HEK293 (cell line): ENCODE measurements around the gene METRNL.
A peak's percentile ranks its signal among the peaks of the same experiment; 100 is the strongest.

ENCODE experiments used
- KLF1 ChIP-seq: fragments of 450-650 bp; formaldehyde crosslinking; IDR thresholded peaks from 2 replicates; pipeline ENCODE4 v1.5.1; 2016; ENCODE audit warnings: missing biosample characterization, missing genetic modification characterization
- MYNN ChIP-seq: fragments of 450-650 bp; formaldehyde crosslinking; IDR thresholded peaks from 2 replicates; pipeline ENCODE4 v1.5.1; 2016; ENCODE audit warnings: missing biosample characterization, missing genetic modification characterization, borderline replicate concordance
- OVOL3 ChIP-seq: fragments of 450-650 bp; formaldehyde crosslinking; IDR thresholded peaks from 2 replicates; pipeline ENCODE4 v1.5.1; 2016; ENCODE audit warnings: missing biosample characterization, missing genetic modification characterization
- RBAK ChIP-seq: fragments of 450-650 bp; formaldehyde crosslinking; IDR thresholded peaks from 2 replicates; pipeline ENCODE4 v1.5.1; 2016; ENCODE audit warnings: missing biosample characterization, missing genetic modification characterization
- SP3 ChIP-seq: fragments of 450-650 bp; formaldehyde crosslinking; IDR thresholded peaks from 2 replicates; pipeline ENCODE4 v1.5.1; 2016; ENCODE audit warnings: missing biosample characterization, missing genetic modification characterization
- YY1 ChIP-seq: fragments of 450-650 bp; formaldehyde crosslinking; IDR thresholded peaks from 2 replicates; pipeline ENCODE4 v1.5.1; 2018; ENCODE audit warnings: missing biosample characterization, missing genetic modification characterization
- ZBTB8A ChIP-seq: fragments of 450-650 bp; formaldehyde crosslinking; IDR thresholded peaks from 2 replicates; pipeline ENCODE4 v1.5.1; 2016; ENCODE audit warnings: missing biosample characterization, missing genetic modification characterization
- ZNF174 ChIP-seq: fragments of 450-650 bp; formaldehyde crosslinking; IDR thresholded peaks from 2 replicates; pipeline ENCODE4 v1.5.0; 2017; ENCODE audit warnings: missing biosample characterization, mild to moderate bottlenecking, missing genetic modification characterization
- ZNF175 ChIP-seq: fragments of 450-650 bp; formaldehyde crosslinking; IDR thresholded peaks from 2 replicates; pipeline ENCODE4 v1.5.1; 2016; ENCODE audit warnings: missing biosample characterization, missing genetic modification characterization
- ZNF184 ChIP-seq: fragments of 450-650 bp; IDR thresholded peaks from 2 replicates; pipeline ENCODE4 v1.5.1; 2018; ENCODE audit warnings: missing biosample characterization, mild to moderate bottlenecking, missing genetic modification characterization
- ZNF221 ChIP-seq: fragments of 450-650 bp; formaldehyde crosslinking; IDR thresholded peaks from 2 replicates; pipeline ENCODE4 v1.5.1; 2017; ENCODE audit warnings: missing biosample characterization, missing genetic modification characterization, borderline replicate concordance
- ZNF274 ChIP-seq, 2 experiments: fragments of 200-500 bp in 1 of 2; fragments of 450-650 bp in 1 of 2; sonication (Bioruptor generic) in 1 of 2; formaldehyde crosslinking in 1 of 2; IDR thresholded peaks; 2 replicates each; pipeline versions ENCODE4 v1.5.1 to v1.6.1; 2014 to 2016; ENCODE audit warnings: borderline replicate concordance in 1 of 2, inconsistent platforms in 1 of 2, low read length in 1 of 2, missing biosample characterization in 1 of 2, missing genetic modification characterization in 1 of 2
- ZNF660 ChIP-seq: fragments of 450-650 bp; IDR thresholded peaks from 2 replicates; pipeline ENCODE4 v1.5.1; 2018; ENCODE audit warnings: missing biosample characterization, mild to moderate bottlenecking, missing genetic modification characterization
- ZNF777 ChIP-seq: fragments of 450-650 bp; formaldehyde crosslinking; IDR thresholded peaks from 2 replicates; pipeline ENCODE4 v1.5.1; 2017; ENCODE audit warnings: missing biosample characterization, missing genetic modification characterization, borderline replicate concordance
- TF ChIP-seq, protein P1 (sequence below): fragments of 450-650 bp; formaldehyde crosslinking; IDR thresholded peaks from 2 replicates; pipeline ENCODE4 v1.5.0; 2017; ENCODE audit warnings: missing biosample characterization, missing genetic modification characterization, borderline replicate concordance
- TF ChIP-seq, protein P2 (sequence below): fragments of 450-650 bp; formaldehyde crosslinking; IDR thresholded peaks from 2 replicates; pipeline ENCODE4 v1.5.1; 2016; ENCODE audit warnings: missing biosample characterization, missing genetic modification characterization
- TF ChIP-seq, protein P3 (sequence below): fragments of 450-650 bp; formaldehyde crosslinking; IDR thresholded peaks from 2 replicates; pipeline ENCODE4 v1.5.1; 2017; ENCODE audit warnings: missing biosample characterization, missing genetic modification characterization
- TF ChIP-seq, protein P4 (sequence below): fragments of 450-650 bp; formaldehyde crosslinking; IDR thresholded peaks from 2 replicates; pipeline ENCODE4 v1.5.1; 2017; ENCODE audit warnings: missing biosample characterization, missing genetic modification characterization
- TF ChIP-seq, protein P5 (sequence below): fragments of 450-650 bp; formaldehyde crosslinking; IDR thresholded peaks from 2 replicates; pipeline ENCODE4 v1.5.1; 2016; ENCODE audit warnings: missing biosample characterization, missing genetic modification characterization
- TF ChIP-seq, protein P6 (sequence below): fragments of 450-650 bp; formaldehyde crosslinking; IDR thresholded peaks from 2 replicates; pipeline ENCODE4 v1.5.1; 2016; ENCODE audit warnings: missing biosample characterization, missing genetic modification characterization
- TF ChIP-seq, protein P7 (sequence below): fragments of 450-650 bp; formaldehyde crosslinking; IDR thresholded peaks from 2 replicates; pipeline ENCODE4 v1.5.1; 2016; ENCODE audit warnings: missing biosample characterization, missing genetic modification characterization

METRNL gene

DNA sequence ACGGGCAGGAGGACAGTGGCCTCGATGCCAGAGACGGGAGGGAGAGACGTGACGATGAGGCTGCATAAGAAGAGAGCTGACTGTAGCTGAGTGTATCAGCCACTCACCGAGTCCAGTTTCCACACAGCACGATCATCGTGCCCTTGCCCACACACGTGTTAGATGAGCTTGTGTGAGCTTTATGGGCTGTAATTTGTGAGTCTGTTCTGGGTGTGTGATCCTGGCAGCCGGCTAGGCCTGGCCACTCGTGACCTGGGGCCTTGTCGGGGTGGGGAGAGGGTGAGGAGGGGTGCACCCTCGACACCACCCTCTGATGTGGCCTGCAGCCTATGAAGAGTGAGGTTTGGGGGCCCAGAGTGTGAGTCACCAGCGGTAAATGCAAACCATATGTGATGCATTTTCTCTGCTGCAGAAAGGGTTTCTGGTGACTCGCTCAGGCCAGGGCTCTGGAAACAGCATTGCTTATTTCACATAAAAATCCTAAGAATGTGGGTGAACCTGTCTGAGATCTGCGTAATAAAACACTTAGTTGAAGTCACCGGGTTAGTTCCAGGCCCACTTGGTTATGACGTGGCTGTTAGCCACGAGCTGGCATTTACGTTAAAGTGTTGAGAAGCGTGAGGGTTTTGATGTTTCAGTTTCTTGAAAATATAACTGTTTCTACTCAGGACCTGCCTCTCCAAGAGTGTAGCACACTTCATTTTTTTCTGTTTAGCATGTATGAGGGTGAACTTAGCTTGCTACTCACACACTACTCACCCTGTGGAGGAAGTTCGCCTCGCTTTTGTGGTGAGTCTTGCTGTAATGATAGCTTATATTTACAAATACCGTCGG, 4.2 kb downstream of the METRNL start (continued):
- TF ChIP-seq ZNF175 (tag by site-specific recombination) = no peak
- TF ChIP-seq, protein P1, sequence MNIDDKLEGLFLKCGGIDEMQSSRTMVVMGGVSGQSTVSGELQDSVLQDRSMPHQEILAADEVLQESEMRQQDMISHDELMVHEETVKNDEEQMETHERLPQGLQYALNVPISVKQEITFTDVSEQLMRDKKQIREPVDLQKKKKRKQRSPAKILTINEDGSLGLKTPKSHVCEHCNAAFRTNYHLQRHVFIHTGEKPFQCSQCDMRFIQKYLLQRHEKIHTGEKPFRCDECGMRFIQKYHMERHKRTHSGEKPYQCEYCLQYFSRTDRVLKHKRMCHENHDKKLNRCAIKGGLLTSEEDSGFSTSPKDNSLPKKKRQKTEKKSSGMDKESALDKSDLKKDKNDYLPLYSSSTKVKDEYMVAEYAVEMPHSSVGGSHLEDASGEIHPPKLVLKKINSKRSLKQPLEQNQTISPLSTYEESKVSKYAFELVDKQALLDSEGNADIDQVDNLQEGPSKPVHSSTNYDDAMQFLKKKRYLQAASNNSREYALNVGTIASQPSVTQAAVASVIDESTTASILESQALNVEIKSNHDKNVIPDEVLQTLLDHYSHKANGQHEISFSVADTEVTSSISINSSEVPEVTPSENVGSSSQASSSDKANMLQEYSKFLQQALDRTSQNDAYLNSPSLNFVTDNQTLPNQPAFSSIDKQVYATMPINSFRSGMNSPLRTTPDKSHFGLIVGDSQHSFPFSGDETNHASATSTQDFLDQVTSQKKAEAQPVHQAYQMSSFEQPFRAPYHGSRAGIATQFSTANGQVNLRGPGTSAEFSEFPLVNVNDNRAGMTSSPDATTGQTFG (tag by site-specific recombination) = no peak
- TF ChIP-seq ZNF184 = peak; percentile 64; the same call in 1 of the 2 replicates
- TF ChIP-seq MYNN (tag by site-specific recombination) = no peak
- TF ChIP-seq ZNF274 (IDR thresholded peaks at IDR 0.05; ENCODE audit: low read length) = no peak
- no peak for TF ChIP-seq ZNF274 (tag by site-specific recombination; IDR thresholded peaks at IDR 0.05; ENCODE audit: borderline replicate concordance)
- TF ChIP-seq, protein P2, sequence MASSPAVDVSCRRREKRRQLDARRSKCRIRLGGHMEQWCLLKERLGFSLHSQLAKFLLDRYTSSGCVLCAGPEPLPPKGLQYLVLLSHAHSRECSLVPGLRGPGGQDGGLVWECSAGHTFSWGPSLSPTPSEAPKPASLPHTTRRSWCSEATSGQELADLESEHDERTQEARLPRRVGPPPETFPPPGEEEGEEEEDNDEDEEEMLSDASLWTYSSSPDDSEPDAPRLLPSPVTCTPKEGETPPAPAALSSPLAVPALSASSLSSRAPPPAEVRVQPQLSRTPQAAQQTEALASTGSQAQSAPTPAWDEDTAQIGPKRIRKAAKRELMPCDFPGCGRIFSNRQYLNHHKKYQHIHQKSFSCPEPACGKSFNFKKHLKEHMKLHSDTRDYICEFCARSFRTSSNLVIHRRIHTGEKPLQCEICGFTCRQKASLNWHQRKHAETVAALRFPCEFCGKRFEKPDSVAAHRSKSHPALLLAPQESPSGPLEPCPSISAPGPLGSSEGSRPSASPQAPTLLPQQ (tag by site-specific recombination) = 0 out of 2 replicates have a peak, but pooled peaks have one; percentile 32
- no peak for TF ChIP-seq SP3 (tag by site-specific recombination)
- TF ChIP-seq OVOL3 (tag by site-specific recombination) = no peak
- TF ChIP-seq, protein P3, sequence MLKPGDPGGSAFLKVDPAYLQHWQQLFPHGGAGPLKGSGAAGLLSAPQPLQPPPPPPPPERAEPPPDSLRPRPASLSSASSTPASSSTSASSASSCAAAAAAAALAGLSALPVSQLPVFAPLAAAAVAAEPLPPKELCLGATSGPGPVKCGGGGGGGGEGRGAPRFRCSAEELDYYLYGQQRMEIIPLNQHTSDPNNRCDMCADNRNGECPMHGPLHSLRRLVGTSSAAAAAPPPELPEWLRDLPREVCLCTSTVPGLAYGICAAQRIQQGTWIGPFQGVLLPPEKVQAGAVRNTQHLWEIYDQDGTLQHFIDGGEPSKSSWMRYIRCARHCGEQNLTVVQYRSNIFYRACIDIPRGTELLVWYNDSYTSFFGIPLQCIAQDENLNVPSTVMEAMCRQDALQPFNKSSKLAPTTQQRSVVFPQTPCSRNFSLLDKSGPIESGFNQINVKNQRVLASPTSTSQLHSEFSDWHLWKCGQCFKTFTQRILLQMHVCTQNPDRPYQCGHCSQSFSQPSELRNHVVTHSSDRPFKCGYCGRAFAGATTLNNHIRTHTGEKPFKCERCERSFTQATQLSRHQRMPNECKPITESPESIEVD (tag by site-specific recombination) = no peak
- TF ChIP-seq, protein P4, sequence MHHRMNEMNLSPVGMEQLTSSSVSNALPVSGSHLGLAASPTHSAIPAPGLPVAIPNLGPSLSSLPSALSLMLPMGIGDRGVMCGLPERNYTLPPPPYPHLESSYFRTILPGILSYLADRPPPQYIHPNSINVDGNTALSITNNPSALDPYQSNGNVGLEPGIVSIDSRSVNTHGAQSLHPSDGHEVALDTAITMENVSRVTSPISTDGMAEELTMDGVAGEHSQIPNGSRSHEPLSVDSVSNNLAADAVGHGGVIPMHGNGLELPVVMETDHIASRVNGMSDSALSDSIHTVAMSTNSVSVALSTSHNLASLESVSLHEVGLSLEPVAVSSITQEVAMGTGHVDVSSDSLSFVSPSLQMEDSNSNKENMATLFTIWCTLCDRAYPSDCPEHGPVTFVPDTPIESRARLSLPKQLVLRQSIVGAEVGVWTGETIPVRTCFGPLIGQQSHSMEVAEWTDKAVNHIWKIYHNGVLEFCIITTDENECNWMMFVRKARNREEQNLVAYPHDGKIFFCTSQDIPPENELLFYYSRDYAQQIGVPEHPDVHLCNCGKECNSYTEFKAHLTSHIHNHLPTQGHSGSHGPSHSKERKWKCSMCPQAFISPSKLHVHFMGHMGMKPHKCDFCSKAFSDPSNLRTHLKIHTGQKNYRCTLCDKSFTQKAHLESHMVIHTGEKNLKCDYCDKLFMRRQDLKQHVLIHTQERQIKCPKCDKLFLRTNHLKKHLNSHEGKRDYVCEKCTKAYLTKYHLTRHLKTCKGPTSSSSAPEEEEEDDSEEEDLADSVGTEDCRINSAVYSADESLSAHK (tag by site-specific recombination) = peak; percentile 75
- peak; percentile 99 for TF ChIP-seq KLF1 (tag by site-specific recombination)
- TF ChIP-seq, protein P5, sequence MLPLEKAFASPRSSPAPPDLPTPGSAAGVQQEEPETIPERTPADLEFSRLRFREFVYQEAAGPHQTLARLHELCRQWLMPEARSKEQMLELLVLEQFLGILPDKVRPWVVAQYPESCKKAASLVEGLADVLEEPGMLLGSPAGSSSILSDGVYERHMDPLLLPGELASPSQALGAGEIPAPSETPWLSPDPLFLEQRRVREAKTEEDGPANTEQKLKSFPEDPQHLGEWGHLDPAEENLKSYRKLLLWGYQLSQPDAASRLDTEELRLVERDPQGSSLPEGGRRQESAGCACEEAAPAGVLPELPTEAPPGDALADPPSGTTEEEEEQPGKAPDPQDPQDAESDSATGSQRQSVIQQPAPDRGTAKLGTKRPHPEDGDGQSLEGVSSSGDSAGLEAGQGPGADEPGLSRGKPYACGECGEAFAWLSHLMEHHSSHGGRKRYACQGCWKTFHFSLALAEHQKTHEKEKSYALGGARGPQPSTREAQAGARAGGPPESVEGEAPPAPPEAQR (tag by site-specific recombination) = no peak
- no peak for TF ChIP-seq ZNF174 (tag by site-specific recombination)
- TF ChIP-seq ZNF660 (tag by site-specific recombination) = no peak
- TF ChIP-seq ZNF777 (tag by site-specific recombination) = no peak
- no peak for TF ChIP-seq YY1 (tag by site-specific recombination)
- TF ChIP-seq ZBTB8A = no peak
- TF ChIP-seq, protein P6, sequence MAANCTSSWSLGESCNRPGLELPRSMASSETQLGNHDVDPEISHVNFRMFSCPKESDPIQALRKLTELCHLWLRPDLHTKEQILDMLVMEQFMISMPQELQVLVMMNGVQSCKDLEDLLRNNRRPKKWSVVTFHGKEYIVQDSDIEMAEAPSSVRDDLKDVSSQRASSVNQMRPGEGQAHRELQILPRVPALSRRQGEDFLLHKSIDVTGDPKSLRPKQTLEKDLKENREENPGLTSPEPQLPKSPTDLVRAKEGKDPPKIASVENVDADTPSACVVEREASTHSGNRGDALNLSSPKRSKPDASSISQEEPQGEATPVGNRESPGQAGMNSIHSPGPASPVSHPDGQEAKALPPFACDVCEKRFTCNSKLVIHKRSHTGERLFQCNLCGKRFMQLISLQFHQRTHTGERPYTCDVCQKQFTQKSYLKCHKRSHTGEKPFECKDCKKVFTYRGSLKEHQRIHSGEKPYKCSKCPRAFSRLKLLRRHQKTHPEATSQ (tag by site-specific recombination) = no peak
- no peak for TF ChIP-seq RBAK (tag by site-specific recombination)
- TF ChIP-seq ZNF221 = no peak
- TF ChIP-seq, protein P7, sequence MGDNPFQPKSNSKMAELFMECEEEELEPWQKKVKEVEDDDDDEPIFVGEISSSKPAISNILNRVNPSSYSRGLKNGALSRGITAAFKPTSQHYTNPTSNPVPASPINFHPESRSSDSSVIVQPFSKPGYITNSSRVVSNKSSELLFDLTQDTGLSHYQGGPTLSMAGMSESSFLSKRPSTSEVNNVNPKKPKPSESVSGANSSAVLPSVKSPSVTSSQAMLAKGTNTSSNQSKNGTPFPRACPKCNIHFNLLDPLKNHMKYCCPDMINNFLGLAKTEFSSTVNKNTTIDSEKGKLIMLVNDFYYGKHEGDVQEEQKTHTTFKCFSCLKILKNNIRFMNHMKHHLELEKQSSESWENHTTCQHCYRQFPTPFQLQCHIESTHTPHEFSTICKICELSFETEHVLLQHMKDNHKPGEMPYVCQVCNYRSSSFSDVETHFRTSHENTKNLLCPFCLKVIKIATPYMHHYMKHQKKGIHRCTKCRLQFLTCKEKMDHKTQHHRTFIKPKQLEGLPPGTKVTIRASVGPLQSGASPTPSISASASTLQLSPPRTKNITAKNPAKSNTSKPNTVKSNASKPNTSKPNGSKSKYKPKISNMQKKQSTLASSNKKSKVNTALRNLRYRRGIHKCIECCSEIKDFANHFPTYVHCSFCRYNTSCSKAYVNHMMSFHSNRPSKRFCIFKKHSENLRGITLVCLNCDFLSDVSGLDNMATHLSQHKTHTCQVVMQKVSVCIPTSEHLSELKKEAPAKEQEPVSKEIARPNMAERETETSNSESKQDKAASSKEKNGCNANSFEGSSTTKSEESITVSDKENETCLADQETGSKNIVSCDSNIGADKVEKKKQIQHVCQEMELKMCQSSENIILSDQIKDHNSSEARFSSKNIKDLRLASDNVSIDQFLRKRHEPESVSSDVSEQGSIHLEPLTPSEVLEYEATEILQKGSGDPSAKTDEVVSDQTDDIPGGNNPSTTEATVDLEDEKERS (tag by site-specific recombination) = no peak
